Heart right ventricle (tissue), 16 donors: ENCODE data around the gene R3HCC1L. TPM values are rescaled to one million over a fixed set of nuclear protein-coding genes. Genes with fewer than 3 reads are reported as not detected.

Experiments
- ATAC-seq, 8 donors: fragments of 200-7000 bp; cut with Tn5 transposase; one replicate each; pipeline ENCODE4 v1.9.1; 2020; ENCODE audit warnings: mild to moderate bottlenecking in 8 of 8, moderate library complexity in 8 of 8, moderate number of reproducible peaks in 1 of 8
- DNase-seq, 2 donors: peaks; one replicate each; pipeline ENCODE4 v3.0.0-alpha.2; 2020
- H3K27ac ChIP-seq, 10 donors: fragments of 200-600 bp; sonication (generic) in 2 of 10; one replicate each; pipeline versions ENCODE4 v1.5.0 to v1.8.0; 2020 to 2022; ENCODE audit warnings: mild to moderate bottlenecking in 3 of 10
- H3K27me3 ChIP-seq, 7 donors: fragments of 200-600 bp; one replicate each; pipeline ENCODE4 v1.8.0; 2021 to 2022; ENCODE audit warnings: mild to moderate bottlenecking in 2 of 7
- H3K36me3 ChIP-seq, 9 donors: fragments of 200-600 bp; sonication (generic) in 1 of 9; one replicate each; pipeline versions ENCODE4 v1.5.0 to v1.8.0; 2020 to 2022; ENCODE audit warnings: mild to moderate bottlenecking in 2 of 9
- H3K4me1 ChIP-seq, 9 donors: fragments of 200-600 bp; sonication (generic) in 1 of 9; one replicate each; pipeline versions ENCODE4 v1.5.0 to v1.8.0; 2020 to 2022; ENCODE audit warnings: mild to moderate bottlenecking in 4 of 9
- H3K4me3 ChIP-seq, 10 donors: fragments of 200-600 bp; sonication (generic) in 2 of 10; one replicate each; pipeline versions ENCODE4 v1.5.0 to v1.8.0; 2020 to 2022; ENCODE audit warnings: mild to moderate bottlenecking in 7 of 10, moderate library complexity in 2 of 10
- H3K9me3 ChIP-seq, 11 donors: fragments of 200-600 bp in 10 of 11; sonication (generic) in 2 of 11; one replicate each; pipeline versions ENCODE4 v1.5.0 to v1.8.0; 2013 to 2022; ENCODE audit warnings: mild to moderate bottlenecking in 2 of 11, control low read depth in 1 of 11, moderate library complexity in 1 of 11
- CTCF ChIP-seq, 9 donors: fragments of 200-600 bp; sonication (generic) in 2 of 9; IDR thresholded peaks; one replicate each; pipeline versions ENCODE4 v1.5.0 to v1.8.0; 2021 to 2022; ENCODE audit warnings: antibody characterized with exemption in 9 of 9, mild to moderate bottlenecking in 5 of 9, moderate library complexity in 1 of 9
- whole genome bisulfite sequencing, 2 donors: extraction: QIAGEN DNeasy Blood & Tissue Kit; methylation state at CpG; one replicate each; pipeline ENCODE4 v1.1.7; 2013; ENCODE audit warnings: inconsistent platforms in 1 of 2; 5-methylcytosine and 5-hydroxymethylcytosine counted together
- intact Hi-C, 10 donors: fragments of 100-400 bp; cut with DNase I; formaldehyde crosslinking; loops; one replicate each; pipeline versions ENCODE4 v1.11.1 to v1.14.2; 2022
- polyA plus RNA-seq, 2 donors: library from polyadenylated mRNA; stranded (reverse); fragments of 200-250 nt; gene quantifications; one replicate each; pipeline ENCODE4 v1.2.3, GENCODE V29; 2013
- total RNA-seq, 10 donors: library from RNA; stranded (reverse); fragmentation: NEBNext Ultra II Directional in 3 of 10; extraction: Animal tissue kit (Norgen Biotek cat#: 25700) in 3 of 10; gene quantifications; one replicate each; pipeline versions ENCODE4 v1.2.1 to v1.2.4, GENCODE V29; 2021 to 2023
- donor health status: Arrhythmogenic right ventricular cardiomyopathy.
- donor health status: ischemic (EF 13 %, LVEDD 7.1; RV severe dilation, severe dysfunction).
- donor health status: healthy with polysubstance abuse.
- donor health status: DM: no; HTN: yes; CAD: no.
- donor health status: DM: no; HTN: no; CAD: no.
- donor health status: ischemic (EF 25% LVEDD 6.9; RV normal size, moderate dysfunction).
- donor health status: ischemic (EF 25% LVEDD 5.7; RV mildly dilated, moderate dysfunction).
- donor health status: healthy.
- donor health status: DM: yes; HTN: yes; CAD: no.
- donor health status: Ischemic cardiomyopathy.
- donor health status: ischemic (EF 35%, LVEDD 5.7; RV mildly dilated, moderate dysfunction).
- donor health status: nonischemic (EF 11% LVEDD 7.7; RV severe dilation, severe dysfunction).
- donor health status: DM: yes; HTN: yes; CAD: no.
- donor health status: PGD.
- donor health status: ischemic (EF 29% LVEDD 5.4; RV normal size, mild dysfunction).
- donor health status: nonischemic (EF 23%, LVEDD 6.1; RV moderate dilation, normal function).

The R3HCC1L gene
- total and polyA plus RNA-seq, 12 donors: 3.3 to 6.9 (median 5.2) TPM

- intact Hi-C loops: loop anchor here in 1 of 10 donors (10.0 kb wide), 1 partner anchor 61 kb away; no protein-coding TSS in a partner anchor
- Histone ChIP-seq H3K4me3 (no peak overlapping the region), H3K36me3 (peaks cover 0 to 98% (median 22%) of the 10 kb centered on the region in 9 donors), H3K27ac (no peak overlapping the region), H3K9me3 (no peaks in the 10 kb centered on the region), H3K27me3 (no peaks in the 10 kb centered on the region), H3K4me1 (no peaks in the 10 kb centered on the region)
- DNase-seq (no peak), ATAC-seq (no peak)
- WGBS, 2 donors: 86 to 87% methylated on average over 5 of the region's 5 CpGs
- TF ChIP-seq CTCF (IDR thresholded peaks at IDR 0.05): no peak
Observed at GRCh38 chr10:98244141-98244540, 109.7 kb downstream of the R3HCC1L start.

GRCh38 chr10:98244586-98244985, 110.1 kb downstream of the R3HCC1L start:
- intact Hi-C loops: loop anchor here in 1 of 10 donors (10.0 kb wide), 1 partner anchor 60 kb away; no protein-coding TSS in a partner anchor
- peaks cover 0 to 99% (median 22%) of the 10 kb centered on the region in 9 donors for H3K36me3 ChIP-seq
- H3K27me3 ChIP-seq: no peaks in the 10 kb centered on the region
- WGBS, 2 donors: 94 to 97% methylated on average over 2 of the region's 2 CpGs
- ATAC-seq (no peak), DNase-seq (no peak)
- no peak overlapping the region for H3K4me3 ChIP-seq
- H3K4me1 ChIP-seq: no peaks in the 10 kb centered on the region
- TF ChIP-seq CTCF (IDR thresholded peaks at IDR 0.05): no peak
- H3K27ac ChIP-seq: no peak overlapping the region
- no peaks in the 10 kb centered on the region for H3K9me3 ChIP-seq

- ATAC-seq (peak in 1 of 8 donors; percentile 34), DNase-seq (no peak)
- Histone ChIP-seq H3K4me3 (no peak overlapping the region), H3K4me1 (no peaks in the 10 kb centered on the region), H3K36me3 (peaks cover 0 to 100% (median 22%) of the 10 kb centered on the region in 9 donors), H3K27ac (no peak overlapping the region), H3K9me3 (no peaks in the 10 kb centered on the region), H3K27me3 (no peaks in the 10 kb centered on the region)
- intact Hi-C loops: loop anchor here in 1 of 10 donors (10.0 kb wide), 1 partner anchor 58 kb away; no protein-coding TSS in a partner anchor
- TF ChIP-seq CTCF (IDR thresholded peaks at IDR 0.05): no peak
- WGBS, 2 donors: 75% methylated on average over 6 of the region's 6 CpGs
Observed at GRCh38 chr10:98246911-98247805, 112.7 kb downstream of the R3HCC1L start.

GRCh38 chr10:98248018-98248417, 113.6 kb downstream of the R3HCC1L start:
- no peak for TF ChIP-seq CTCF (IDR thresholded peaks at IDR 0.05)
- ATAC-seq (no peak), DNase-seq (no peak)
- no peaks in the 10 kb centered on the region for H3K27me3 ChIP-seq
- no peak overlapping the region for H3K27ac ChIP-seq
- H3K4me3 ChIP-seq: no peak overlapping the region
- 93 to 95% methylated on average over 4 of the region's 4 CpGs for WGBS, 2 donors
- no peaks in the 10 kb centered on the region for H3K9me3 ChIP-seq
- intact Hi-C loops: loop anchor here in 1 of 10 donors (10.0 kb wide), 1 partner anchor 57 kb away; no protein-coding TSS in a partner anchor
- peaks cover 0 to 100% (median 22%) of the 10 kb centered on the region in 9 donors for H3K36me3 ChIP-seq
- H3K4me1 ChIP-seq: no peaks in the 10 kb centered on the region
